ENCODE measurements around the gene IGSF22. TPM values are rescaled to one million over a fixed set of nuclear protein-coding genes. Genes with fewer than 3 reads are reported as not detected.

IGSF22 gene
- total RNA-seq, 1 donor from 2014 or later, result 1.1 TPM

- Mint-ChIP-seq H3K9me3 (ENCODE audit: unreplicated experiment) (peaks cover 2% of the 10 kb centered on the region), H3K4me1 (ENCODE audit: low read depth, unreplicated experiment) (peaks cover 29% of the 10 kb centered on the region), H3K4me3 (ENCODE audit: unreplicated experiment) (no peak overlapping the region), H3K36me3 (ENCODE audit: unreplicated experiment) (no peaks in the 10 kb centered on the region), H3K27ac (ENCODE audit: unreplicated experiment) (peak overlapping the region; percentile 17), H3K27me3 (ENCODE audit: unreplicated experiment) (peaks cover 6% of the 10 kb centered on the region)
- no peak for DNase-seq
- no peak for TF ChIP-seq CTCF (IDR thresholded peaks at IDR 0.05; ENCODE audit: partially characterized antibody, unreplicated experiment)
Measured at GRCh38 chr11:18771266-18772035, 45.5 kb upstream of the IGSF22 start.

- no peak for TF ChIP-seq CTCF (IDR thresholded peaks at IDR 0.05; ENCODE audit: partially characterized antibody, unreplicated experiment)
- DNase-seq, result no peak
- Mint-ChIP-seq H3K27ac (ENCODE audit: unreplicated experiment) (no peak overlapping the region), H3K4me1 (ENCODE audit: low read depth, unreplicated experiment) (peaks cover 29% of the 10 kb centered on the region), H3K4me3 (ENCODE audit: unreplicated experiment) (no peak overlapping the region), H3K9me3 (ENCODE audit: unreplicated experiment) (peaks cover 5% of the 10 kb centered on the region), H3K36me3 (ENCODE audit: unreplicated experiment) (no peaks in the 10 kb centered on the region), H3K27me3 (ENCODE audit: unreplicated experiment) (peaks cover 7% of the 10 kb centered on the region)
Measured at GRCh38 chr11:18770479-18771125, 44.6 kb upstream of the IGSF22 start.

GRCh38 chr11:18769802-18770456, 43.9 kb upstream of the IGSF22 start:
- Mint-ChIP-seq H3K27me3 (ENCODE audit: unreplicated experiment) (peaks cover 5% of the 10 kb centered on the region), H3K27ac (ENCODE audit: unreplicated experiment) (peak overlapping the region; percentile 11)
- no peak for DNase-seq

GRCh38 chr11:18768978-18769377, 43.0 kb upstream of the IGSF22 start:
- Mint-ChIP-seq H3K36me3 (ENCODE audit: unreplicated experiment) (no peaks in the 10 kb centered on the region), H3K4me1 (ENCODE audit: low read depth, unreplicated experiment) (peaks cover 27% of the 10 kb centered on the region), H3K9me3 (ENCODE audit: unreplicated experiment) (peaks cover 5% of the 10 kb centered on the region), H3K27me3 (ENCODE audit: unreplicated experiment) (peaks cover 5% of the 10 kb centered on the region), H3K27ac (ENCODE audit: unreplicated experiment) (no peak overlapping the region), H3K4me3 (ENCODE audit: unreplicated experiment) (no peak overlapping the region)
- no peak for DNase-seq
- TF ChIP-seq CTCF (IDR thresholded peaks at IDR 0.05; ENCODE audit: partially characterized antibody, unreplicated experiment), result no peak

More at GRCh38 chr11:18769802-18770456, 43.9 kb upstream of the IGSF22 start:
- no peak for TF ChIP-seq CTCF (IDR thresholded peaks at IDR 0.05; ENCODE audit: partially characterized antibody, unreplicated experiment)
- H3K4me3 Mint-ChIP-seq (ENCODE audit: unreplicated experiment), result no peak overlapping the region
- H3K36me3 Mint-ChIP-seq (ENCODE audit: unreplicated experiment), result no peaks in the 10 kb centered on the region
- H3K4me1 Mint-ChIP-seq (ENCODE audit: low read depth, unreplicated experiment), result peaks cover 29% of the 10 kb centered on the region
- peaks cover 5% of the 10 kb centered on the region for H3K9me3 Mint-ChIP-seq (ENCODE audit: unreplicated experiment)

Measured in glutamatergic neuron (in vitro differentiated cells).